Uterus (tissue), 4 donors: ENCODE data around the gene ZNF207. TPM values are rescaled to one million over a fixed set of nuclear protein-coding genes. Genes with fewer than 3 reads are reported as not detected.
"Not testable (repeated sequence)": the region's sequence is repeated elsewhere in the genome, so short reads cannot be mapped to it uniquely, and the experiment has no call there.

Source experiments
- DNase-seq, 2 donors: peaks; one replicate each; pipeline ENCODE4 v3.0.0-alpha.2; 2019 to 2020
- H3K27ac ChIP-seq, 2 donors: fragments of 200-600 bp; sonication (generic); 1 replicate in 1 of 2; 2 replicates in 1 of 2; pipeline ENCODE4 v1.5.1; 2016 to 2018
- H3K27me3 ChIP-seq, 2 donors: fragments of 200-600 bp; sonication (generic); one replicate each; pipeline ENCODE4 v1.5.1; 2018 to 2019; ENCODE audit warnings: control low read depth in 1 of 2
- H3K36me3 ChIP-seq, 2 donors: fragments of 200-600 bp; sonication (generic); one replicate each; pipeline ENCODE4 v1.5.1; 2019; ENCODE audit warnings: control low read depth in 1 of 2
- H3K4me1 ChIP-seq, 2 donors: fragments of 200-600 bp; sonication (generic); one replicate each; pipeline ENCODE4 v1.5.1; 2018 to 2019; ENCODE audit warnings: control low read depth in 1 of 2
- H3K4me3 ChIP-seq, 2 donors: fragments of 200-600 bp; sonication (generic); 1 replicate in 1 of 2; 2 replicates in 1 of 2; pipeline ENCODE4 v1.5.1; 2018 to 2019; ENCODE audit warnings: mild to moderate bottlenecking in 1 of 2
- H3K9me3 ChIP-seq, 2 donors: fragments of 200-600 bp; sonication (generic); one replicate each; pipeline ENCODE4 v1.5.1; 2019; ENCODE audit warnings: control low read depth in 1 of 2
- POLR2A ChIP-seq, 2 donors: fragments of 450-650 bp; IDR thresholded peaks; one replicate each; pipeline ENCODE4 v1.6.1; 2016; ENCODE audit warnings: antibody characterized with exemption in 2 of 2, mild to moderate bottlenecking in 1 of 2, moderate library complexity in 1 of 2
- intact Hi-C: fragments of 100-400 bp; cut with DNase I; formaldehyde crosslinking; loops from one replicate; pipeline ENCODE4 v1.15.1; 2023; ENCODE audit warnings: low total_unique reads
- total RNA-seq, 4 donors: library from RNA; depleted of rRNA in 3 of 4; stranded (reverse); fragments of >200 nt in 3 of 4; gene quantifications; one replicate each; pipeline versions ENCODE4 v1.1.0 to v1.2.4, GENCODE V29; 2014 to 2023
- TF ChIP-seq, protein P1 (sequence below), 4 experiments: fragments of 200-600 bp in 2 of 4; fragments of 450-650 bp in 2 of 4; sonication (generic) in 2 of 4; IDR thresholded peaks; one replicate each; pipeline ENCODE4 v1.5.1; 2016 to 2019; ENCODE audit warnings: antibody characterized with exemption in 4 of 4, mild to moderate bottlenecking in 2 of 4, moderate library complexity in 1 of 4
- donor health status: DM: yes; HTN: yes; CAD: no.

ZNF207 gene
- total RNA-seq, 4 donors from 2014 or later: 82.1 to 252 (median 210) TPM

DNA sequence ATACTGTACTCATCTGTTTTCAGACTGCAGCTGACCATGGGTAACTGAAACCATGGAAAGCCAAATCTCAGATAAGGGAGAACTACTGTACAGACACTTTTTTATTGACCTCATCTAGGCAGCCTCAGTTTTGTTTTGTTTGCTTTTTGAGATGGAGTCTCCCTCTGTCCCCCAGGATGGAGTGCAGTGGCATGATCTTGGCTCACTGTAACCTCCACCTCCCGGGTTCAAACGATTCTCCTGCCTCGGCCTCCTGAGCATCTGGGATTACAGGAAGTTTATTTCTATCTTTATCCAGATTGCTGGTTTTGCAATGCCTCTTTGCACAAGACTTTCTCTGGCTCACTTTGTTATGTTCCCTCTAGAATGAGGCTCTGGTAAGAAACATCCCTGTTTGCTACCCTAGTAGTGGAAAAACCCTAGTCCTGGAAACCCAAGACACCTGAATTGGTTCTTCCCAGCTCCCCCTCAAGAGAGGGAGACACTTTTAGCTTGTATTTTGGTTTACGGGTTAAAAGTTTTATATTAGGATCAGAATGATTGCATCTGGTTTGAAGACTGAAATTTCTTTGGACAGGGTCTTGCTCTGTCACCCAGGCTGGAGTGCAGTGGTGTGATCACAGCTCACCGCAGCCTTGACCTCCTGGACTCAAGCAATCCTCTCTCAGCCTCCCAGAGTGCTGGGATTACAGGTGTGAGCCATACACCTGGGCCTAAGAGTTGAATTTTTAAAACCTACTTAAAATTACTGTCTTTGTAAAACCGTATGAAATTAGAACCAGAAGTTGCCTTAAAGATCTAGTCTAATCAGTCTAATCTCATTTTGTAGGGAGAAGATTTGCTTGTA lies 38.9 kb downstream of the ZNF207 start:
- Histone ChIP-seq H3K4me1 (no peaks in the 10 kb centered on the region), H3K27me3 (no peaks in the 10 kb centered on the region), H3K9me3 (no peaks in the 10 kb centered on the region), H3K36me3 (no peaks in the 10 kb centered on the region), H3K4me3 (no peak overlapping the region), H3K27ac (no peak overlapping the region)
- TF ChIP-seq, protein P1, sequence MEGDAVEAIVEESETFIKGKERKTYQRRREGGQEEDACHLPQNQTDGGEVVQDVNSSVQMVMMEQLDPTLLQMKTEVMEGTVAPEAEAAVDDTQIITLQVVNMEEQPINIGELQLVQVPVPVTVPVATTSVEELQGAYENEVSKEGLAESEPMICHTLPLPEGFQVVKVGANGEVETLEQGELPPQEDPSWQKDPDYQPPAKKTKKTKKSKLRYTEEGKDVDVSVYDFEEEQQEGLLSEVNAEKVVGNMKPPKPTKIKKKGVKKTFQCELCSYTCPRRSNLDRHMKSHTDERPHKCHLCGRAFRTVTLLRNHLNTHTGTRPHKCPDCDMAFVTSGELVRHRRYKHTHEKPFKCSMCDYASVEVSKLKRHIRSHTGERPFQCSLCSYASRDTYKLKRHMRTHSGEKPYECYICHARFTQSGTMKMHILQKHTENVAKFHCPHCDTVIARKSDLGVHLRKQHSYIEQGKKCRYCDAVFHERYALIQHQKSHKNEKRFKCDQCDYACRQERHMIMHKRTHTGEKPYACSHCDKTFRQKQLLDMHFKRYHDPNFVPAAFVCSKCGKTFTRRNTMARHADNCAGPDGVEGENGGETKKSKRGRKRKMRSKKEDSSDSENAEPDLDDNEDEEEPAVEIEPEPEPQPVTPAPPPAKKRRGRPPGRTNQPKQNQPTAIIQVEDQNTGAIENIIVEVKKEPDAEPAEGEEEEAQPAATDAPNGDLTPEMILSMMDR (IDR thresholded peaks at IDR 0.05): no peak
- TF ChIP-seq POLR2A (IDR thresholded peaks at IDR 0.05): no peak
- no peak for DNase-seq
- intact Hi-C loops: no loop called here

DNA sequence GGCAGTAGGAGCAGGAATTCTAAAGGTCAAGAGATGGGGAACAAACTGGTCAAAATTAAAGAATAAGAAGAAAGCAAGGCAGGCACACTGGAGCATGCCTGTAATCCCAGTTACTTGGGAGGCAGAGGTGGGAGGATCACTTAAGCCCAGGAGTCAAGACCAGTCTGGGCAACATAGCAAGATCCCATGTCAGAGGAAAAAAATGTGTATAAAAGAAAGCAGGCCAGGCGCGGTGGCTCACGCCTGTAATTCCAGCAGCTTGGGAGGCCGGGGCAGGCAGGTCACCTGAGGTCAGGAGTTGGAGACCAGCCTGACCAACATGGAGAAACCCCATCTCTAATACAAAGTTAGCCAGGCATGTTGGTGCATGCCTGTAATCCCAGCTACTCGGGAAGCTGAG lies 43.9 kb downstream of the ZNF207 start:
- Histone ChIP-seq H3K27me3 (no peaks in the 10 kb centered on the region), H3K27ac (no peak overlapping the region), H3K4me1 (no peaks in the 10 kb centered on the region), H3K4me3 (no peak overlapping the region), H3K36me3 (no peaks in the 10 kb centered on the region), H3K9me3 (no peaks in the 10 kb centered on the region)
- intact Hi-C loops: no loop called here
- no peak for TF ChIP-seq POLR2A (IDR thresholded peaks at IDR 0.05)
- DNase-seq: no peak

DNA sequence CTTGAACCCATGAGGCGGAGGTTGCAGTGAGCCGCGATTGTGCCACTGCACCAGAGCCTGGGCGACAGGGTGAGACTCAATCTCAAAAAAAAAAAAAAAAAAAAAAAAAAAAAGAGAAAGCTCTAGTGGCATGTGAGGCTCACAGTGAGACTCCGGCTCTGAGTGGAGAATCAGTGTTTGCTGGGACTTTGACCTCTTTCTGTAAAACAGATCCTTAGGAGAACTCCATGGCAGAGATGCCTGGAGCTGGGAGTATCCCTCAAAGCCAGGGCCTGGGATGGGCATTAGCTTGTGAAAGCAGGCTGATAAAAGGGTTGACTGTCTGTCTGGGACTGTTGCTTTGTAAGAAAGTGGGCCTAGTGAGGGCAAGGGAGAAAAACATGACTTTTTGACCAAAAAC lies 46.4 kb downstream of the ZNF207 start:
- intact Hi-C loops: no loop called here
- no peaks in the 10 kb centered on the region for H3K4me1 ChIP-seq
- H3K36me3 ChIP-seq: no peaks in the 10 kb centered on the region
- no peak for DNase-seq
- TF ChIP-seq, protein P1 (IDR thresholded peaks at IDR 0.05): no peak
- no peak for TF ChIP-seq POLR2A (IDR thresholded peaks at IDR 0.05)
- H3K27ac ChIP-seq: no peak overlapping the region
- no peaks in the 10 kb centered on the region for H3K9me3 ChIP-seq
- no peaks in the 10 kb centered on the region for H3K27me3 ChIP-seq
- no peak overlapping the region for H3K4me3 ChIP-seq

DNA sequence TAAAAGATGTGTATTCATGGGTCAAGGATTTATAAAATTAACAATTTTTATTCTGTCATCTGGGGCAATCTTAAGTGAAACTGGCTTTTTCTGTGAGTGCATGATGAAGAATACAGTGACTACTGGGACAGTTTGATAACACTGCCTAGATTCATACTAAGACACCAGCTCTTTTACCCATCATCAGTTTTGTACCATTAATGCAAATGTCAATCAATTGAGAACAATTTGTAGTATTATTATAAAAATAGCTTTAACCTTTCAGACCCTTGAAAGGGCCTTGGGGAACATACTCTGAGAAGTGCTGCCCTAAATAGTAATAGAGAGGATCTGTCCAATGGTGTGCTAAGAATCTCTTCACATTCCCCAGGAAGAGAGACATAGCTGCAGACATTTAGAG lies 49.0 kb downstream of the ZNF207 start:
- TF ChIP-seq, protein P1 (IDR thresholded peaks at IDR 0.05): no peak
- TF ChIP-seq POLR2A (IDR thresholded peaks at IDR 0.05): no peak
- no peak for DNase-seq
- no peaks in the 10 kb centered on the region for H3K27me3 ChIP-seq
- H3K36me3 ChIP-seq: no peaks in the 10 kb centered on the region
- no peak overlapping the region for H3K27ac ChIP-seq
- H3K9me3 ChIP-seq: no peaks in the 10 kb centered on the region
- intact Hi-C loops: no loop called here
- no peak overlapping the region for H3K4me3 ChIP-seq
- H3K4me1 ChIP-seq: no peaks in the 10 kb centered on the region

DNA sequence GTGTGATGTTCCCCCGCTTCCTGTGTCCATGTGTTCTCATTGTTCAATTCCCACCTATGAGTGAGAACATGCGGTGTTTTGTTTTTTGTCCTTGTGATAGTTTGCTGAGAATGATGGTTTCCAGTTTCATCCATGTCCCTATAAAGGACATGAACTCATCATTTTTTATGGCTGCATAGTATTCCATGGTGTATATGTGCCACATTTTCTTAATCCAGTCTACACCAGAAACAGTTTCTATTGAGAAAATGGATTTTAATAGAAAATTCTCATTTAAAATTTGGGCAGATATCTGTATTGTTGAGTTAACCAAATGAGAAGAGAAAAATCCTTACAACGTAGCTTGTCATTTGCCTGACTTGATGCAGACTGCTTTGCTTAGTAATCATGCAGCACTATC lies 60.1 kb downstream of the ZNF207 start:
- H3K9me3 ChIP-seq, H3K4me3 ChIP-seq, H3K27ac ChIP-seq, H3K36me3 ChIP-seq, H3K27me3 ChIP-seq, H3K4me1 ChIP-seq, DNase-seq, intact Hi-C loops: not testable (repeated sequence)

DNA sequence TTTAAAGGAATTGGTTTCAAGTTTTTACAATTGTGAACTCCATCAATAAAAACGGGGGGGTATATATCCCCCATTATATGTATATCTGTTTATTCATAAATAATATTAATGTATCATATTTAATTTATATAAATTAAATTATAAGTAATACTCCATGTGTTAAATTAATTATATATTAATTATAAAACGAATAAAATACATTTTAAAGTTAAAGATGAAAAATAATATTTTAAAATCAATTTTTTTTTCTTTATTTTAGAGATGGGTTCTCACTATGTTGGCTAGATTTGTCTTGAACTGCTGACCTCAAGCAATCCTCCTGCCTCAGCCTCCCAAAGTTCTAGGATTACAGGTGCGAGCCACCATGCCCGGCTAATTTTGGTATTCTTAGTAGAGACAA lies 76.9 kb downstream of the ZNF207 start:
- no peak overlapping the region for H3K27ac ChIP-seq
- no peaks in the 10 kb centered on the region for H3K36me3 ChIP-seq
- no peaks in the 10 kb centered on the region for H3K9me3 ChIP-seq
- no peak overlapping the region for H3K4me3 ChIP-seq
- no peaks in the 10 kb centered on the region for H3K27me3 ChIP-seq
- intact Hi-C loops: no loop called here
- no peaks in the 10 kb centered on the region for H3K4me1 ChIP-seq
- no peak for DNase-seq
- TF ChIP-seq, protein P1 (IDR thresholded peaks at IDR 0.05): no peak
- no peak for TF ChIP-seq POLR2A (IDR thresholded peaks at IDR 0.05)
